Tibial nerve (tissue), 4 donors: ENCODE data around the gene CRYBG1.

Experiments
- CTCF ChIP-seq, 5 experiments: fragments of 200-600 bp in 3 of 5; fragments of 450-650 bp in 2 of 5; sonication (generic) in 3 of 5; IDR thresholded peaks; one replicate each; pipeline ENCODE4 v1.5.1; 2016 to 2019; ENCODE audit warnings: antibody characterized with exemption in 5 of 5, mild to moderate bottlenecking in 3 of 5, moderate library complexity in 2 of 5
- EP300 ChIP-seq, 2 donors: sonication (generic); formaldehyde crosslinking; IDR thresholded peaks; one replicate each; pipeline ENCODE4 v1.6.1; 2017; ENCODE audit warnings: antibody characterized with exemption in 2 of 2, mild to moderate bottlenecking in 1 of 2
- POLR2A ChIP-seq, 2 donors: fragments of 450-650 bp; IDR thresholded peaks; one replicate each; pipeline ENCODE4 v1.6.1; 2017; ENCODE audit warnings: antibody characterized with exemption in 2 of 2, mild to moderate bottlenecking in 2 of 2, moderate library complexity in 2 of 2

- TF ChIP-seq POLR2A (IDR thresholded peaks at IDR 0.05), result no peak
- TF ChIP-seq CTCF (IDR thresholded peaks at IDR 0.05), result no peak
- TF ChIP-seq EP300 (IDR thresholded peaks at IDR 0.05), result no peak
Observed at GRCh38 chr6:106452628-106453027, 92.1 kb downstream of the CRYBG1 start.
